Measurements from ENCODE around the gene MMP20.

MMP20 gene

DNA sequence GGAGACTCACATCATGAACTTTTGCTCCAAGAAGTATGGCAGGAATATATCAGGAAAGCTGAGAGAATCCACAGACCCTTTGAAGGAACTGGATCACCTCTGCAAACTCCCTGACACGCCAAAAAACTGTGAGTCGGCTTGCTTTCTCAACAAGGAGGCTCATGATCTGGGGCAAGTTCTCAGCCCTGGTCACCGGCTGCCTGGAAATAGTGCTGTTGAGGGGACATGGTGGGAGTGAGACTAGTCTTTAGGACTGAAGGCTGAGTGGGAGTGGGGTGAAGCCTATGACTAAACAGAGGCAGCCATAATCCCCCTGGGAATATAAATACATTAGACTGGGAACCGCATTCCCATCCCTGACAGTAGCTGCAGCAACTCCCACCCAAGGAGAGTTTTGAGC, 86.2 kb downstream of the MMP20 start:
- Histone ChIP-seq H3K27me3 (ENCODE audit: insufficient read depth, low read length) (no peaks in the 10 kb centered on the region), H3K27ac (ENCODE audit: low read depth, low read length, poor library complexity, severe bottlenecking) (peak overlapping the region; percentile 73), H3K4me1 (ENCODE audit: insufficient read depth, low read length, severe bottlenecking) (peaks cover 52% of the 10 kb centered on the region), H3K79me2 (ENCODE audit: insufficient read depth, low read length) (no peaks in the 10 kb centered on the region), H3K4me2 (ENCODE audit: low read length) (no peak overlapping the region; the same call in 1 of the 2 replicates), H3K9me3 (ENCODE audit: low read length) (no peaks in the 10 kb centered on the region), H3K9ac (ENCODE audit: low read length) (no peak overlapping the region), H2AFZ (ENCODE audit: low read length) (no peak overlapping the region), H3K4me3 (ENCODE audit: low read depth, low read length, poor library complexity, severe bottlenecking) (no peak overlapping the region), H3F3A (ENCODE audit: insufficient read depth, low read length) (no peaks in the 10 kb centered on the region), H4K20me1 (ENCODE audit: insufficient read depth, low read length) (no peaks in the 10 kb centered on the region), H3K36me3 (ENCODE audit: insufficient read depth, low read length) (no peaks in the 10 kb centered on the region), H3K9me2 (ENCODE audit: low read depth, low read length) (no peaks in the 10 kb centered on the region)
- TF ChIP-seq, protein P1, sequence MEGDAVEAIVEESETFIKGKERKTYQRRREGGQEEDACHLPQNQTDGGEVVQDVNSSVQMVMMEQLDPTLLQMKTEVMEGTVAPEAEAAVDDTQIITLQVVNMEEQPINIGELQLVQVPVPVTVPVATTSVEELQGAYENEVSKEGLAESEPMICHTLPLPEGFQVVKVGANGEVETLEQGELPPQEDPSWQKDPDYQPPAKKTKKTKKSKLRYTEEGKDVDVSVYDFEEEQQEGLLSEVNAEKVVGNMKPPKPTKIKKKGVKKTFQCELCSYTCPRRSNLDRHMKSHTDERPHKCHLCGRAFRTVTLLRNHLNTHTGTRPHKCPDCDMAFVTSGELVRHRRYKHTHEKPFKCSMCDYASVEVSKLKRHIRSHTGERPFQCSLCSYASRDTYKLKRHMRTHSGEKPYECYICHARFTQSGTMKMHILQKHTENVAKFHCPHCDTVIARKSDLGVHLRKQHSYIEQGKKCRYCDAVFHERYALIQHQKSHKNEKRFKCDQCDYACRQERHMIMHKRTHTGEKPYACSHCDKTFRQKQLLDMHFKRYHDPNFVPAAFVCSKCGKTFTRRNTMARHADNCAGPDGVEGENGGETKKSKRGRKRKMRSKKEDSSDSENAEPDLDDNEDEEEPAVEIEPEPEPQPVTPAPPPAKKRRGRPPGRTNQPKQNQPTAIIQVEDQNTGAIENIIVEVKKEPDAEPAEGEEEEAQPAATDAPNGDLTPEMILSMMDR (IDR thresholded peaks at IDR 0.05; ENCODE audit: low read length) = no peak

DNA sequence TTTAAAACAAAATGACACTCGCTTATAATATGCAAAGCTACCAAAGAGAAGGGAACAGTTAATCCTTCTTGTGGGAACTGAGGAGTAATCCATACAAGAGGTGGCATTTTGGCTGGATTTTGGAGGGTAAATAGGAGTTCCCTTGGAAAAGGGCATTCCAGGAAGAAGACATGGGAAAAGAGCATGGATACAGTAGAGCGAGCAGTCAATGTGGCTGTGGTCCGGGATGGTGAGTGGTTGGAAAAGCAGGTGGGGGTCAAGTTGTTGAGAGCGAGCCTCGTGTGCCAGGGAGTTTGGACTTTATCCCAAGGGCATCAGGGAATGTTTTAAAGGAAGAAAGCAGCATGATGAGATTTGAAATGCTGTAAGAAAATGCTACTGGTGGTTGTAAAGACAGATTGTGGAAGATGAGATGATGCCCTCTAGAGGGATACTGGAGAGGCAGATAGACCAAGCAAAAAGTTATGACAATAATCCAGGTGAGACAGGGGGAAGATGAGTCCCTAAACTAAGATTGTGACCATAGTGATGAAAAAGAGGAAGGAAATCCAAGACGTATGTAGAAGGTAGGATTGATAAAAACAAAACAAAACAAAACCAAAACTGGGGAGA, 90.8 kb downstream of the MMP20 start:
- Histone ChIP-seq H3K4me1 (ENCODE audit: insufficient read depth, low read length, severe bottlenecking) (peaks cover 64% of the 10 kb centered on the region), H2AFZ (ENCODE audit: low read length) (0 out of 2 replicates have a peak overlapping the region, but pooled peaks have one; percentile 45), H3K4me2 (ENCODE audit: low read length) (peak overlapping the region; percentile 46), H3K36me3 (ENCODE audit: insufficient read depth, low read length) (no peaks in the 10 kb centered on the region), H3K79me2 (ENCODE audit: insufficient read depth, low read length) (no peaks in the 10 kb centered on the region), H3K9me3 (ENCODE audit: low read length) (no peaks in the 10 kb centered on the region), H3K9ac (ENCODE audit: low read length) (no peak overlapping the region), H4K20me1 (ENCODE audit: insufficient read depth, low read length) (no peaks in the 10 kb centered on the region), H3K9me2 (ENCODE audit: low read depth, low read length) (no peaks in the 10 kb centered on the region), H3K27me3 (ENCODE audit: insufficient read depth, low read length) (no peaks in the 10 kb centered on the region), H3K4me3 (ENCODE audit: low read depth, low read length, poor library complexity, severe bottlenecking) (no peak overlapping the region), H3F3A (ENCODE audit: insufficient read depth, low read length) (no peaks in the 10 kb centered on the region), H3K27ac (ENCODE audit: low read depth, low read length, poor library complexity, severe bottlenecking) (no peak overlapping the region)
- TF ChIP-seq, protein P1 (IDR thresholded peaks at IDR 0.05; ENCODE audit: low read length) = peak; percentile 62
- TF ChIP-seq EZH2 (IDR thresholded peaks at IDR 0.05; ENCODE audit: borderline replicate concordance, low read length) = no peak

DNA sequence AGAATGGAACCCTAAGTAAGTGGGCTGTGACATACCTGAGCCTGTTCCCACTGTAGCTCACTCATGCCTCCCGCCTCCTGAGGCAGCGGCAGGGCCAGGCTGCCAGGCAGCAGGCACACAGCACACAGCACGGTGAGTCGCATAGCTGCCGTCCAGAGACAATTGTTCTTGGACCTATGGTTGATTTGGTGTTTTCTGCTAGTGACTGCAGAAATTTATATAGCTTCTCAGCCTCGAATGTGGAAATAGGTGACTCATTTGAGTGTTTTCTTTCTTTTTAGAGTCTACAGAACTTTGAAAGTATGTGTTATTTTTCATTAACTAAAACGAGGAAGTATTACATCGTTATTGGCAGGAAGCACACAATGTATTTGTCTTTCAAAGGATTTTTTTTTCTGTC, 94.6 kb downstream of the MMP20 start, which contains the start of gene MMP7:
Gene MMP7 (minus strand): TSS at position 190 of the 400 bp plus-strand sequence. CDS start 47 bp downstream, at position 143.
- H3K27me3 ChIP-seq (ENCODE audit: insufficient read depth, low read length) = no peaks in the 10 kb centered on the region
- H3K27ac ChIP-seq (ENCODE audit: low read depth, low read length, poor library complexity, severe bottlenecking) = no peak within 1 kb of the TSS
- no peak for TF ChIP-seq EZH2 (IDR thresholded peaks at IDR 0.05; ENCODE audit: borderline replicate concordance, low read length)
- TF ChIP-seq, protein P1 (IDR thresholded peaks at IDR 0.05; ENCODE audit: low read length) = no peak
- H3K4me1 ChIP-seq (ENCODE audit: insufficient read depth, low read length, severe bottlenecking) = peaks cover 27% of the 10 kb centered on the region
- H3K36me3 ChIP-seq (ENCODE audit: insufficient read depth, low read length) = no peaks in the 10 kb centered on the region
- peak within 1 kb of the TSS; percentile 11 for H3K4me3 ChIP-seq (ENCODE audit: low read depth, low read length, poor library complexity, severe bottlenecking)
- H3K9ac ChIP-seq (ENCODE audit: low read length) = no peak within 1 kb of the TSS; the same call in 1 of the 2 replicates
- H4K20me1 ChIP-seq (ENCODE audit: insufficient read depth, low read length) = no peaks in the 10 kb centered on the region
- H3K4me2 ChIP-seq (ENCODE audit: low read length) = peak within 1 kb of the TSS; percentile 50
- H2AFZ ChIP-seq (ENCODE audit: low read length) = peak within 1 kb of the TSS; percentile 91; the same call in 1 of the 2 replicates
- no peaks in the 10 kb centered on the region for H3K9me3 ChIP-seq (ENCODE audit: low read length)
- no peaks in the 10 kb centered on the region for H3K79me2 ChIP-seq (ENCODE audit: insufficient read depth, low read length)
- H3K9me2 ChIP-seq (ENCODE audit: low read depth, low read length) = no peaks in the 10 kb centered on the region
- no peaks in the 10 kb centered on the region for H3F3A ChIP-seq (ENCODE audit: insufficient read depth, low read length)
